Renal cortical epithelial cell (primary cell): ENCODE results near the gene FAM107B. TPM values are rescaled to one million over a fixed set of nuclear protein-coding genes. Genes with fewer than 3 reads are reported as not detected.
A peak's percentile ranks its signal among the peaks of the same experiment; 100 is the strongest.
"Not testable (repeated sequence)": the region's sequence is repeated elsewhere in the genome, so short reads cannot be mapped to it uniquely, and the experiment has no call there.

Experiments
- DNase-seq: peaks from one replicate; pipeline ENCODE4 v3.0.0-alpha.2; 2011; ENCODE audit warnings: low read depth
- total RNA-seq: library from RNA; depleted of rRNA; stranded (reverse); fragments of >200 nt; gene quantifications from 2 replicates; pipeline ENCODE4 v1.2.3, GENCODE V29; 2014

Gene FAM107B
- total RNA-seq, 1 donor from 2014 or later: 127 TPM

DNA sequence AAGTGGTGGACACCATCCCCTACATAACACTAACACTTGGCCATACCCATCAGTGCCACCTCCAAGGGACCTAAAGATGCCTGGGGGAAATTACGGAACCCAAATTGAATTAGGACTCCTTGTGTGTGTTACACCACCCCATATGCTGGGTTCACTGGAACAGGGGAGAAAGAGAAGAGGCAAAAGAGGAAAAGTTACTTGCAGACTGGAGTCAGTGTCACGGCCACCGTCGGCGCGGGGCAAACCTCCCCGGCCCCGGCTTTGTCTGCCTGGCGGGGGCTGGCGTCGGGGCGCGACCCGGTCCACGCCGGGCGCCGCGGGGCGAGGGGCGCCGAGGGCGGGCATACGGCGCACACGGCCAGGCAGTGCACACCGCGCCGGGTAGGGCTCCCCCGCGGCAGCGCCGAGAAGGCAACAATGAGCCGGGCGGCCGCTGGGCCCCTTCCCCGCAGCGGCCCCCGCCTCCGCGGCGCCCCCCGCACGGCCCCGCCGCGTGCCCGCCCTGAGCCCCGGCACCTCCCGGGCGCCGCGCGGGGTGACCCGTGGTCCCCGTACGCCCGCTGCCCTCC lies 171.1 kb downstream of the FAM107B start:
- no peak for DNase-seq

DNA sequence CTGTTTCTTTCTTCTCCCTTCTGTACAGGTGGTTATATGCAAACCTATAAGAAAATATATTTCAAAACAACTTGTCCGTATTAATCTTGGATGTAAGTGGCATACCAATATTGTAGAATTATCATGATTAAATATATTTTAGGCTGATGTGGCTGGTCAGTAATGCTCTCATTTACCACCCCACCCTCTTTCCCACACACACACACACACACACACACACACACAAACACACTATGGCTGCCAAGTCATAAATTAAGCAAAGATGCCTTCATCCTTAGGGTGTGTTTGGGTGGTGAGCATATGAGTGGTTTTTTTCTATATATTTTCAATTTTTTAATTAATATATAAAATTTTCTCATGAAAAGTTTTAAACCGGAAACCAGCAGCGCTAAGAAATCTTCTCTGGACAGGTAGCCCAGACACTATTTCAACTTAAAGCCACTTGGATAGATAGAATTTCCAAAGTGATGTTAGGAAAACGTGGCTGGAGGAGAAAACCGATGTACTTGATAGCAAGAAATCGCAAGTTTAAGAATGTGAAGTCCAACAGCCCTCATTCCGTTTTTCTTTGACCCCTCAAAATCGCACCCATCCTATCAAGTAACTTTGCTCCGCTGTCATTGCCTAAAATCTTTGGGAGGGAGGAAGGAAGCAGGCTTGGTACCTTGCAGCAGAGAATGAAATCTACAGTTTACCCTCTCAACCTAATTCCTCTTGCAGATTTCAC lies 171.7 kb downstream of the FAM107B start:
- no peak for DNase-seq

DNA sequence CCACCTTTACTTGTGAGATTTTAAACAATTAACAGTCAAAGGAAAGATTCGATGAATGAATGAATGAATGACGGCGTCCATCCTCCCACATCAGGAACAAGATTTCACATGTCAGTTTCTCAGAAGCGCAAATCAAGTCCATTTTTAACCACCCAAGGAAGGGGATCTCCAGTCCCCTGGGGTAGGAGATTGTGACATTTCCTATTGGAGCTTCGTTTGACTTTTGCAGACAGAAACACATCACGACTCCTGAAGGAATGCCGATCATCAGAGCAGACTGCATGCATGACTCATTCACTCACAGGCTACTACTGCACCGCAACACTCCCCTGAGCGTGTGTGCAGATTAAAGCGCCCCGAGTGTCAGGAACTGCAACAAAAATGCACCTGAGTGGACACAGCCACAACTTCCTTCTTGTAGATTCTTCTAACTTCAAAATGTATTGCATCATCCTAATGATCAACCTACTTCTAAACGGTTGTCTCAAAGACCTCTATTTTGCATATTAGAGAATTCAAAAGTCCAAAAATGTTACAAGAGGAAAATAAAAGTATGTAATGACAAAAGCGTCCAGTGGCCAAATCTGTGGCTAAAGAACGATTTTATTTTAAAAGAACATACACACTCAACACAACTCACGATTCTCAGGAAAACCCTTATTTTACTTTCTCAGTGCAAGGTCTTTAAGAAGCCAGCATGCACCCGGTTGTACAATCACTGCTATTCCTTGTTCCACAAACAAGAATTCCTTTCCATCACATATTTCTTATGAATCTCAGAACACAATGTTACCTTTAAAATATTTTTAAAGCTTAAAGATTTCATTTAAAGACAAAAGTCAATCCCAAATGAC lies 172.6 kb downstream of the FAM107B start:
- DNase-seq: peak; percentile 95

DNA sequence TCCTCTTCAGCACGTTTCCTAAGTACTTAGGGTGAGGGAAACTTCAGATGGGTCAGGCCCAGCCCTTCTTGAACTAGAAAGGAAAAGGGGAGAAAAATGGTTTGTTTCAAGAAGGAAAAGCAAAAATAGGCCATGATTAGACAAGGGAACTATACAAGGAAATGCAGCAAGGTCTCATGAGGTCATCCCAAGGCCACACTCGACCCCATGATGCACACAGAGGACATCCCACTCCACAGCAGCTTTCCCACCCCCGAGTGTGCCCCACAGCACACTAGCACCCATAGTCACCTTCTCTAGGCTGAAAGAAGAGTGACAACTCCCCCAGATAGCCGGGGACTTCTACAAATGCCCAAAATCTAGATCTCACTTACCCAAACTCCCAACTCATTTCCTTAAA lies 173.4 kb downstream of the FAM107B start:
- no peak for DNase-seq

DNA sequence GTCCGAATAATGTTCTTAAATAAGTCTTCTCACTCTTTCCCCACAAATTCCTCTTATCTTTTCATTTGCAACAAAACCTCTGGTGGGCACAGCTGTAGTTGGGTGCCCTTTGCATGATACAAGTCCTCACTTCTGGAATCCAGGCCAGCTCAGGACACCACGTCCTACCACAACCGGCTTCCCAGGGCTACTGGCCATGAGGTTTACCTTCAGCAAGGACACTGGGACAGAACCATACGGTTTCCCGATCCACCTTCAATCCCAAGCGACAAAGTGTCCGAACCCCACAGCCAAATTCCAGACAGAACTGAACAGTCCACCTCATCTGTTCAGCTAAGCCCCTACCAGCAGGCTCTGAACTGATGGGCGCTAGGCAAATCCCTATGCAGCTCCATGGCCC lies 174.6 kb downstream of the FAM107B start:
- no peak for DNase-seq

DNA sequence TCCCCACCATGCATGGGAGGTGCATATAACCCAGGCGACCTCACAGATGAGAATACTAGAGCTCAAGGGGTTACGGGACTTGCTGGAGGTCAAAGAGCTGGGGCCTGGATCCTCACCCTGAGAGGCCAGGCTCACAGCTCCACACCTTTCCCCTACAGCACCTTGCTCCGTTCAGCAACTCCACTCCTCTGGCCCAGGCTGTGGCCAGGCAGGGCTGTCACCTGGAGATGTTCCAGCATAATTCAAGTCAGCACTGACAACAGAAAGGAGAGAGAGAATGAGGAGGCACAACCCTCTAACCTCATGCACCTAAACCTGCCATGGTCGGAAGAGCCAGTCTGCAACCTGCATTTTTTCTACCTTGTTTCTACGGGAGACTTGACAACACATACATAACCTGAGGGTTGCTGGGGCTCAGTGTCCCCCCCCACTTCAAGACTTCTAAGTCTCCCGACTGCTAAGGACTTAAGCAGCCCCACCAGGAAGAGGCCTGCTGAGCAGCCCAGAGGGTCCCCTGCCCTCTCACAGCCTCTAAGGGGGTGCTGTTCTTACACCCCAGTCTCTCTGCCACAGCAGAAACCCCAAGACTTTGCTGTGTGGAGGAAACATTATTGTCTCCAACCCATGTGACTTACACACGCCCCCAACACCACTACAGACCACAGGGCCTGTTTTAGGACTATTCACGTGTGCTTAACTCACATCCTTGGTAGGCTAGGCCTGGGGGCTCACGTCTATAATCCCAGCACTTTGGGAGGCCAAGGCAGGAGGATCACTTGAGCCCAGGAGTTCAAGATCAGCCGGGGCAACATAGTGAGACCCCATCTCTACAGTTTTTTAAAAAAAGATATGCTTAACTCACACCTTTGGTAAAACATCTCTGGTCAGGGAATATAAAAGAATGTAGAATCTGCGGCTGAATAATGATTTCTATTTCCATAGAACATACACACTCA lies 175.6 kb downstream of the FAM107B start:
- DNase-seq: no peak

DNA sequence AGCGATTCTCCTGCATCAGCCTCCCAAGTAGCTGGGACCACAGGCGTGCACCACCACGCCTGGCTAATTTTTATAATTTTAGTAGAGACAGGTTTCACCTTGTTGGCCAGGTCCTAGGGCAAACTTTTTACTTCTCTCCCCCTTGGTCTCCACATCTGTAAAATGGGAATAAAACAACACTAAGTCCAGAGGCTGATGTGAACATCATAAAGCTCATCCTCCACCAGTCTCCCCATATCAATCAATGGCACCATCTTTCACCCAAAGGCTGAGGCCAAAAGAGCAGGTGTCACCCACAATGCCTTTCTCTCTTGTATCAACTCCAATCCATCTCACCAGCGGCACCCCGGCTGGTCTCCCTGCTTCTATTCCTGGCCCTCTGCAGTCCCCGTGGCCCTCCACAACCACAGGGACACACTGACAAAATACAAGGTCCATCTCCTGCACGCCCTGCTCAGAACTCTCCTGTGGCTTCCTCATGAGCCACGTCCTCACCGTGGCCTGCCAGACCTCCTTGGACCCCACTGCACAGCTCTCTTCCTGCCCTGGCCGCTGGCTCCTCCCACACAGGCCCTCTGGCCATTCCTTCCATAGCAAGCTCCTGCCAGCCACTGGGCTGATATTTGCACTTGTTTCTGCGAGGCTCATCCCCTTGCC lies 179.0 kb downstream of the FAM107B start:
- no peak for DNase-seq

DNA sequence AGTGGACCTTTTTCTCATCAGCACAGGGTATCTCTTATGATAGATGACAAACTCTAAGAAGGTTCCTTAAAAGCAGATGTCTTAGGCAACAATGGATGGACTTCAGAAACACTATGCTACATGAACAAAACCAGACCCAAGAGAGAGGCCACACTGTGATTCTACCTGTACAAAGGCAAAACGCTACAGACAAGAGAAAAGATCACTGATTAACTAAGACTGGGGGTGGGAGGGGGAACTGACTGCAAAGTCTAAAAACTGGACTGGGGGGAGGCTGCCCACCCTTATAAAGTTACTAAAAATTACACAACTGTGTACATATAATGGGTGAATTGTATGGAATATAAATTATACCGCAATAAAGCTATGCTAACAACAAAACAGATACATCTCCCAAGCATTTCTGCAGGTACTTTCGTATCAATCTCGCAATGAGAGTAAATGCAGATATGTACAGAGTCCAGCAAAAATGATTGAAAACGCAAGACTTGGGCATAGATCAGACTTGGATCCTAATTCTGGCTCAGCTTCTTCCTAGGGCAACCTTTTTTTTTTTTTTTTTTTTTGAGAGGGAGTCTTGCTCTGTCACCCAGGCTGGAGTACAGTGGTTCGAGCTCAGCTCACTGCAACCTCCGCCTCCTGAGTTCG lies 179.7 kb downstream of the FAM107B start:
- no peak for DNase-seq

DNA sequence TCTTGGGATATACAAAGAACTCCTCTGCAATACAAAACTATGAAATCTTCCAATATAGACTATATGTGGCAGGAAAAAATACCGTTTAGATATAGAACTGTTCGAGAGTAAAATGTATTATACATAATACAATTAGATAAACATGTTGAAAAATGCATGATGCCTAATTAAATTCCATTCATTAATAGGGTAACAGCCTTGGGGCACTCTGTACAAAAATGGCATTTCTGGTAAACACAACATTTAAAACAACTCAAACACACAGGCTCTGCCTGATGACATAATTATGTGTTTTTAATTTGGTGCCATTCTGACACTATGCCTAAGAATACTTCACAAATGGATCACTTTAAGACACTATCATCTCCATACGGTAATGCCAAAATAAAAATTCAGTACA lies 180.9 kb downstream of the FAM107B start:
- no peak for DNase-seq

DNA sequence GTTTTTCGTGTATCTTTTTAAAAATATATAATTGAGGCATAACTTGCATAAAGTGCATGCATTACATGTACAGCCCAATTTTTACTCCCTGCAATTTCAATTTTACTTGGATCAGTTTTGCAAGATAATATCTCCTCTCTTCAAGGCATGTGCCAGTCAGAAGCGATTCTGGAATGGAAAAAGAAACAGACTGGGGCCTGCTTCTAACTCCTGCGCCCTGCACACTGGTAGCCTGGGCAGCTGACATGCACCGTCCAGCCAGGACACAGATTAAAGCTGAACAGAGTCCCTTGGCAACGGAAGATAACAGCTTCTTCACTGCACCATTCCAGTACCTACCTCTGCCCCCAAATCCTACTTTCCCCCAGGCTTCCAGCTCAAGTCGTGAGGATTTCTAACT lies 182.1 kb downstream of the FAM107B start:
- no peak for DNase-seq

DNA sequence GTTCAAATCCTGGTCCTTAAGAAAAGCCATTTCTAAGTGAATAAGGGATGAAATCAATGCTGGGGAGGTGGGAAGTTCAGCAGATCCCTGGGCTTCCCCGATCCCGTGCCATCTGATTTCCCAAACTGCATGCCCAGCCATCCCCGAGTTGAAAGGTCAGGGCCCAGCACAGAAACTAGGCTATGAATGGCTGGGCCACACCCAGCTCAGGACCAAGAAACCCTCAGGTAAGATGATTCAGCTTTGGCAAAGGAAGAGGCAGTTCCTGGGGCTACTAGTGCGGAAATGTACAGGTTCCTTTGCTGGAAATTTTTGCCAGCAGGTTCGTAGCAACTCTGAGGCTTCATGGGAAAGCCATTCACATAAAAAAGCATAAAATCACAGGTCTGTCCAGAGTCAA lies 182.7 kb downstream of the FAM107B start:
- DNase-seq: peak; percentile 40

DNA sequence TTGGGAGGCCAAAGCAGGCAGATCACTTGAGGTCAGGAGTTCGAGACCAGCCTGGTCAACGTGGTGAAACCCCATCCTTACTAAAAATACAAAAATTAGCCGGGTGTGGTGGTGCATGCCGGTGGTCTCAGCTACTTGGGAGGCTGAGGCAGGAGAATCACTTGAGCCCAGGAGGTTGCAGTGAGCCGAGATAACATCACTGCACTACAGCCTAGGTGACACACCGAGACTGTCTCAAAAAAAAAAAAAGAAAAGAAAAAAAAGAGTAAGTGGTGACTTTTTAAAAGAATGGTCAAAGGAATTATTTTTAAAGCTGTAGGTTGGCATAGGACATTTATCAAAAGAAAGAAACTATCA lies 185.8 kb downstream of the FAM107B start:
- DNase-seq: not testable (repeated sequence)

DNA sequence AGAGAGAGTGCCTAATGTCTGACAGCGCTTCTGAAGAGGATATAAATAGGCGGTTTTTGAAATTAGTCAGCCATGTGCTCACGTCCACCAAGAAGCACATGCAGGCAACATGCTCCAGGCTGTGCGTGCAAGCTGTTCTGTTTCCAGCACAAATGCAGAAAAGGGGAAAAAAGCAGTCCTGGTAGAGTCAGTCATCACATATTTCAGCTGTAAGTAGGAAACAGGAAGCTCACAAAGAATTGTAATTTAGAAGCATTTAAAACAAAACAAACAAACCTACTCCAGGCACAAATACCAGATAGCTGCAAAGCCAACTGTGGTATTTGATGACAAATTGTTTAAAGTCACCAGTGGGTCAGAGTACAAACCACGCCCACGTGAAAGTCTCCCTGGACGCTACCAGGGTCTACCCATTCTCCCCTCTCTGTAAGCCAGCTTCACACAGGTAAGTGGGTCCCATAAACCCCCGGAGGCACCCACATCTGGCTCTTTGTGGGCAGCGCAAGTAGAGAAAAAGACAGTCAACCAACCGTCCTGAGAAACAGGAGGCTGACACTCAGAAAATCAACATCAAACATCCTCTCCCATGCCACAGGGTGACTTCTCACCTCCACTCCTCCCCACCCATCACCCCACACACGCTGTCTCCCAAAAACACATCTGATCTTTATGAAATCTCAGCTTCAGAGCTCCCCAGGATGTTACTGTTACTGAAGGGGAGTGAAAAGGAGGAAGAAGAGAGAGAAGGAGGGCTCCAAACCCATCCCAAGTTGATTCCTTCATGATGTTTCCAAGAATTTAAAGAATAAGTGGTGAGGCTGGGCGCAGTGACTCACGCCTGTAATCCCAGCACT lies 186.4 kb downstream of the FAM107B start:
- DNase-seq: peak; percentile 90

DNA sequence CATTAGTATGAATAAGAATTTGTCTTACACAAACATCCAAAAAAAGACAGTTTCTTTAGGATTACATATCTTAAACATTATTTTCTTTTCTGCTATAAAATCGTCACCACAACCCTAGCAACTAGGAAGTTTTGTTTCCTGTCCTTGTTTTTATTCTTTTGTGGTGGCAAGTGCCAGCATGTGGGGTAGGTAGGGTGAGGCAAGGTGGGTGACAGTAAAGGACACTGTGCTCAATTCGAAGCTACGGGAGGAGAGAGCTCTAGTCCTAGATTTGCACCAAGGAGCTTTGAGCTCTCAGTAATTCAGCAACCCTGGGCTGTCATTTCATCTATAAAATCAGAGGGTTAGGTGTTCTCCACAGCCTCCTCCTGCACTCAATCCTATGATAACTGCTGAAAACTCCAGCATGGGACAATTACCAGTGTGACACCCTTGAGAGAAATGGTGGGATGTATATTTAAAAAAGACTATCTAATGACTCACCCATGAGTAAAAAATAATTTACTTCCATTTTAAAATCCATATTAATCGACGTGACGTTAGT lies 187.1 kb downstream of the FAM107B start:
- DNase-seq: no peak

DNA sequence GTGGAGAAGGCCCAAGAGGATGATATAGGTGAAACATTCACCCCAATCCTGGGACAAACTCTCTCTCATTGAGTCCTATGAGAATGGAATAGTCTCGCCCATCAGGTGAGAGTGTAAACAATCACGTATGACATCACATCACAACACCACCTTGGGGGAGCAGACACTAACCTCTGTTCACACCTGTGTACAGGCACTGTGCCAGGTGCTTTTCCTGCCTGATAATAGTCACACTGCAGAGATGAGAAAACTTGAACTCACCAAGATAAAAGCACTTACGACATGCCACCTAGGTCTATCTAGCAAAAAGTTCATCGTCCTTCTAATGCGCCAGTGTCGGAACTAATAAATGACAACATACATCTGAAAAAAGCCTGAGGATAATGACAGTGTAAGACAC lies 187.8 kb downstream of the FAM107B start:
- no peak for DNase-seq

DNA sequence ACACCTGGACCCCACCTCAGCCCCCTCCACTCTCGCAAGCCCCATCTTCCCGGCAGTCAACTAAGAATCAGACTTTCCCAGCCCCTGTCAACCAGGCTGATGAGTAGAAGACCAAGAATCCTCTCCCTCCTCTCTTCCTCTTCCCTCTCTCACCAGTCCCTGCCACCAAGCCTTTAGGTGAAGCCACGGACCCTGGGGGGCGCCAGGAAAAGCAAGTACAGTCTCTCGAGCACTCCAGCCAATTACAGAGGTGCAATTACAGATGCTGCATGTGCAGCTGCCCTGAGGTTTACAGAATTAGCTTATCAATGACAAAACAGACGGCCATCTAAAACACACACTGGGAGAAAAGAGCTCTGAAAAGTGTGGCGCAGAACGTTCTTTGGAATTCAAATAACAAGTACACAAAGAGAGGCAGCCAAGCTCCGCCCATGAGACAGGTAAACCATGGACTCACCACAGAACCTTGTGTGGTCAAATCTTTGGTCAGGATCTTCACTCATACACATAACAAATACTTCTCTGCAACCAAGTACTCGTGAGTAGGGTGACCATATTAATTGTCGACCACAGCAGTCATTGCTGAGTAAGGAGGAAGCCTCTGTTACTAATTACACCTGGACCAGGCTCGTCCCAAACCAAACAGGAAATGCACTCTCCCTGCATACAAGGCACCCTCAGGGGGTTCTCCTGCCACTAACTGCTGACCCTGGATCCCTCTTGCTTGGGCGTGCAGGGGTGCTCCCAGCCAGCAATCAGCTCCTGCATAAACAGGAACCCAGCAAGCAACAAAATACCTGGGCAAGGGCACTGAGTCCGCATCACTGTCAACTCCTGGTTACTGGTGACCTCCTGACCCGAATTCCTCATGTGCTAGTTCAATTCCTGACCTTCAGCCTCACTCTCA lies 189.2 kb downstream of the FAM107B start:
- DNase-seq: peak; percentile 76

DNA sequence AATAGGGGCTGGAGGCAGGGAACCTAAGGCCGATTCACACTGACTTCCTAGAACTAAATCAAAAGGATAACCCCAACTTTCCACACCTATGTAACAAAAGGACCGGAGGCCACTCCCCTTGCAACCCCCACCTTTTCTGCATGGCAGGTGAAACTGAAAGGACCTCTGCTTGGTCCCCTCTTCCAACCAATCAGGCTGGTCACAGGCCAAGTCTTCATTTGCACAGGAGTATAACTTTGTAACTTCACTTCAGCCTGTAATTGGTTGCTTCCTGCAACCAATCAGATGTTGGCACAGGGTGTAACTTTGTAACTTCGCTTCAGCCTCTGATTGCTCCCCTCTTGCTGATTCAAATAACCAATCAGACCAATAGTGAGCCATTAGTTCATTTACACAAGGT lies 190.0 kb downstream of the FAM107B start:
- DNase-seq: no peak

DNA sequence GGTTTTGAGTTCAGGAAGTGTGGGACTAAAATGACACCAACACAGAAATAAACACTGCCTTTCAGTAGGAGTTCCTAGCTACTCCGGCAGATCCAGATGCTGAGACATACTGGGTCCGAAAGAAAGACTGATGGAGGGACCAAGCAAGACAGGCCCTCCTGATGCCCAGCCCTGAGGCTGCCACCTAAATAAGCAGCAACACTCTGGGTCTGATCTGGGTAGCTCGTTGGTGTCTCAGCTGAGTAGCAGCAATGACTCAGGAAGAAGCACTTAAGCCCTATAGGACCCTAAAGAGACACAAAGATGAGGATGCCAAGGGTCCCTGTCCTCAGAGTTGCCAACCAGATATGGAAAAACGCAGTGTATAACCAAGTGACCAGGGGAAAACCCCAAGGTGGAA lies 190.7 kb downstream of the FAM107B start:
- DNase-seq: no peak
